ENCODE results near the gene PTGER3. TPM values are rescaled to one million over a fixed set of nuclear protein-coding genes. Genes with fewer than 3 reads are reported as not detected.

PTGER3 gene
- total and polyA plus RNA-seq, 2 experiments from 2014 or later = 0.45 to 1.6 TPM

DNA sequence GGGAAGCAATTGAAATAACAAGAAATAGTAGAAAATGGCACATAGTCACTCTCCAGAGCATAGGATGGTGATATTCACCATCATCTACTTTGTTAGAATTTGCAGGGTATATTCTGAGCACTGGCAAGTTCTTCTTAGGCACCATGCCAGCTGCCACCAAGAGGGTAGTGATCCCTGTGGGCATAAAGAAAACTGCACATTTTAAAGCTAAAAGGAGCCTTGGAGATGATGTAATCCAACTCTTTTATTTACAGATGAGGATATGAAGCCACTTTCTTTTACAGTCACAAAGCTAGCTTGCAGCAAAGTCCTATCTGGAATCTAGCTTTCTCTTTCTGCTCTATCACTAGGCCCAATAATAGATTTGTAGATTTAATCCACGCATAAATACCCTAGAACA is 69.0 kb downstream of the PTGER3 start:
- Histone ChIP-seq H3K9me2 (ENCODE audit: insufficient read depth) (peaks cover 6% of the 10 kb centered on the region; the same call in 1 of the 2 replicates), H3K4me3 (no peak overlapping the region), H3K4me1 (ENCODE audit: insufficient read depth) (no peaks in the 10 kb centered on the region), H3K79me2 (replicated peaks; ENCODE audit: insufficient read depth) (no peaks in the 10 kb centered on the region), H3K27me3 (ENCODE audit: insufficient read depth) (no peaks in the 10 kb centered on the region), H4K20me1 (replicated peaks; ENCODE audit: insufficient read depth) (no peaks in the 10 kb centered on the region; the same call in 1 of the 2 replicates), H2AFZ (no peak overlapping the region), H3K27ac (ENCODE audit: low read depth) (no peak overlapping the region), H3F3A (replicated peaks; ENCODE audit: low read depth) (no peaks in the 10 kb centered on the region), H3K4me2 (no peak overlapping the region), H3K36me3 (ENCODE audit: insufficient read depth) (no peaks in the 10 kb centered on the region)
- ATAC-seq (no peak), DNase-seq (ENCODE audit: low spot score) (no peak)
- Mint-ChIP-seq H3K27ac (no peak overlapping the region), H3K4me3 (no peak overlapping the region), H3K9me3 (no peaks in the 10 kb centered on the region), H3K4me1 (no peaks in the 10 kb centered on the region), H3K36me3 (ENCODE audit: low read depth) (no peaks in the 10 kb centered on the region), H3K27me3 (ENCODE audit: insufficient read depth, low read depth, poor library complexity) (no peaks in the 10 kb centered on the region)
- no peak for TF ChIP-seq JUNB (IDR thresholded peaks at IDR 0.05; ENCODE audit: unreplicated experiment)
- TF ChIP-seq POLR2AphosphoS5 (IDR thresholded peaks at IDR 0.05; ENCODE audit: low read depth) = no peak
- no peak for TF ChIP-seq CTCF (conservative IDR thresholded peaks at IDR 0.05; ENCODE audit: low read depth in 2 of 2)
- no peak for TF ChIP-seq EZH2 (IDR thresholded peaks at IDR 0.05; ENCODE audit: low read depth, unreplicated experiment)
- no peak for TF ChIP-seq ZNF331 (CRISPR knock-in tag; IDR thresholded peaks at IDR 0.05; ENCODE audit: low read depth)
- no peak for TF ChIP-seq ZNF114 (CRISPR knock-in tag; IDR thresholded peaks at IDR 0.05)
- TF ChIP-seq STAT1 (IDR thresholded peaks at IDR 0.05; ENCODE audit: unreplicated experiment) = no peak
- TF ChIP-seq CREB1 (CRISPR knock-in tag; IDR thresholded peaks at IDR 0.05; ENCODE audit: low read depth) = no peak
- no peak for TF ChIP-seq REST (IDR thresholded peaks at IDR 0.05; ENCODE audit: unreplicated experiment)
- TF ChIP-seq, protein P1, sequence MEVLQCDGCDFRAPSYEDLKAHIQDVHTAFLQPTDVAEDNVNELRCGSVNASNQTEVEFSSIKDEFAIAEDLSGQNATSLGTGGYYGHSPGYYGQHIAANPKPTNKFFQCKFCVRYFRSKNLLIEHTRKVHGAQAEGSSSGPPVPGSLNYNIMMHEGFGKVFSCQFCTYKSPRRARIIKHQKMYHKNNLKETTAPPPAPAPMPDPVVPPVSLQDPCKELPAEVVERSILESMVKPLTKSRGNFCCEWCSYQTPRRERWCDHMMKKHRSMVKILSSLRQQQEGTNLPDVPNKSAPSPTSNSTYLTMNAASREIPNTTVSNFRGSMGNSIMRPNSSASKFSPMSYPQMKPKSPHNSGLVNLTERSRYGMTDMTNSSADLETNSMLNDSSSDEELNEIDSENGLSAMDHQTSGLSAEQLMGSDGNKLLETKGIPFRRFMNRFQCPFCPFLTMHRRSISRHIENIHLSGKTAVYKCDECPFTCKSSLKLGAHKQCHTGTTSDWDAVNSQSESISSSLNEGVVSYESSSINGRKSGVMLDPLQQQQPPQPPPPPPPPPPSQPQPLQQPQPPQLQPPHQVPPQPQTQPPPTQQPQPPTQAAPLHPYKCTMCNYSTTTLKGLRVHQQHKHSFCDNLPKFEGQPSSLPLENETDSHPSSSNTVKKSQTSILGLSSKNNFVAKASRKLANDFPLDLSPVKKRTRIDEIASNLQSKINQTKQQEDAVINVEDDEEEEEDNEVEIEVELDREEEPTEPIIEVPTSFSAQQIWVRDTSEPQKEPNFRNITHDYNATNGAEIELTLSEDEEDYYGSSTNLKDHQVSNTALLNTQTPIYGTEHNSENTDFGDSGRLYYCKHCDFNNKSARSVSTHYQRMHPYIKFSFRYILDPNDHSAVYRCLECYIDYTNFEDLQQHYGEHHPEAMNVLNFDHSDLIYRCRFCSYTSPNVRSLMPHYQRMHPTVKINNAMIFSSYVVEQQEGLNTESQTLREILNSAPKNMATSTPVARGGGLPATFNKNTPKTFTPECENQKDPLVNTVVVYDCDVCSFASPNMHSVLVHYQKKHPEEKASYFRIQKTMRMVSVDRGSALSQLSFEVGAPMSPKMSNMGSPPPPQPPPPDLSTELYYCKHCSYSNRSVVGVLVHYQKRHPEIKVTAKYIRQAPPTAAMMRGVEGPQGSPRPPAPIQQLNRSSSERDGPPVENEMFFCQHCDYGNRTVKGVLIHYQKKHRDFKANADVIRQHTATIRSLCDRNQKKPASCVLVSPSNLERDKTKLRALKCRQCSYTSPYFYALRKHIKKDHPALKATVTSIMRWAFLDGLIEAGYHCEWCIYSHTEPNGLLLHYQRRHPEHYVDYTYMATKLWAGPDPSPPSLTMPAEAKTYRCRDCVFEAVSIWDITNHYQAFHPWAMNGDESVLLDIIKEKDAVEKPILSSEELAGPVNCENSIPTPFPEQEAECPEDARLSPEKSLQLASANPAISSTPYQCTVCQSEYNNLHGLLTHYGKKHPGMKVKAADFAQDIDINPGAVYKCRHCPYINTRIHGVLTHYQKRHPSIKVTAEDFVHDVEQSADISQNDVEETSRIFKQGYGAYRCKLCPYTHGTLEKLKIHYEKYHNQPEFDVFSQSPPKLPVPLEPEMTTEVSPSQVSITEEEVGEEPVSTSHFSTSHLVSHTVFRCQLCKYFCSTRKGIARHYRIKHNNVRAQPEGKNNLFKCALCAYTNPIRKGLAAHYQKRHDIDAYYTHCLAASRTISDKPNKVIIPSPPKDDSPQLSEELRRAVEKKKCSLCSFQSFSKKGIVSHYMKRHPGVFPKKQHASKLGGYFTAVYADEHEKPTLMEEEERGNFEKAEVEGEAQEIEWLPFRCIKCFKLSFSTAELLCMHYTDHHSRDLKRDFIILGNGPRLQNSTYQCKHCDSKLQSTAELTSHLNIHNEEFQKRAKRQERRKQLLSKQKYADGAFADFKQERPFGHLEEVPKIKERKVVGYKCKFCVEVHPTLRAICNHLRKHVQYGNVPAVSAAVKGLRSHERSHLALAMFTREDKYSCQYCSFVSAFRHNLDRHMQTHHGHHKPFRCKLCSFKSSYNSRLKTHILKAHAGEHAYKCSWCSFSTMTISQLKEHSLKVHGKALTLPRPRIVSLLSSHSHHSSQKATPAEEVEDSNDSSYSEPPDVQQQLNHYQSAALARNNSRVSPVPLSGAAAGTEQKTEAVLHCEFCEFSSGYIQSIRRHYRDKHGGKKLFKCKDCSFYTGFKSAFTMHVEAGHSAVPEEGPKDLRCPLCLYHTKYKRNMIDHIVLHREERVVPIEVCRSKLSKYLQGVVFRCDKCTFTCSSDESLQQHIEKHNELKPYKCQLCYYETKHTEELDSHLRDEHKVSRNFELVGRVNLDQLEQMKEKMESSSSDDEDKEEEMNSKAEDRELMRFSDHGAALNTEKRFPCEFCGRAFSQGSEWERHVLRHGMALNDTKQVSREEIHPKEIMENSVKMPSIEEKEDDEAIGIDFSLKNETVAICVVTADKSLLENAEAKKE (CRISPR knock-in tag; IDR thresholded peaks at IDR 0.05) = no peak
- no peak for TF ChIP-seq NANOG (IDR thresholded peaks at IDR 0.05; ENCODE audit: borderline replicate concordance)
- TF ChIP-seq, protein P2, sequence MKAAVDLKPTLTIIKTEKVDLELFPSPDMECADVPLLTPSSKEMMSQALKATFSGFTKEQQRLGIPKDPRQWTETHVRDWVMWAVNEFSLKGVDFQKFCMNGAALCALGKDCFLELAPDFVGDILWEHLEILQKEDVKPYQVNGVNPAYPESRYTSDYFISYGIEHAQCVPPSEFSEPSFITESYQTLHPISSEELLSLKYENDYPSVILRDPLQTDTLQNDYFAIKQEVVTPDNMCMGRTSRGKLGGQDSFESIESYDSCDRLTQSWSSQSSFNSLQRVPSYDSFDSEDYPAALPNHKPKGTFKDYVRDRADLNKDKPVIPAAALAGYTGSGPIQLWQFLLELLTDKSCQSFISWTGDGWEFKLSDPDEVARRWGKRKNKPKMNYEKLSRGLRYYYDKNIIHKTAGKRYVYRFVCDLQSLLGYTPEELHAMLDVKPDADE (IDR thresholded peaks at IDR 0.05) = no peak
- no peak for TF ChIP-seq EZH2phosphoT487 (IDR thresholded peaks at IDR 0.05; ENCODE audit: unreplicated experiment)

Measured in GM23338 (cell line).